Measurements from ENCODE around the gene KIAA1328.

The KIAA1328 gene

DNA sequence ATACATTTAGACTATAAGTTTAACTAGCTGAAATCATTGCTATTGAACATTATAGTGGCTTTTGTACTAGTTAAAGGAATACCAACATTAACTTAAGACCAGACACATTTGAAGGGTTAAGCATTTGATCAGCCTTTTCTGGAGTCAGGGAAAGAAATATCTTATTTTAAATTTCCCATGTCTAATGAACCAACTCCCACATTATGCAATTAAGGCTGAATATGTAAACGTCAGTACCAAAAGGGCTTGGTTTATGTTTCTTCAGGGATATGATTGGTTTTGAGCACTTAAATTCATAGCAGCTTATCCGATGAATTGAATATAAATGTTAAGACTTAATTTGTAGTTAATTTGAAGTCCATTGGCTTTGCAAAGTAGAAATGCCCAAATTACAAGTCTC lies 344.5 kb downstream of the KIAA1328 start:
- Histone ChIP-seq H3K36me3 (ENCODE audit: control insufficient read depth, insufficient read depth, low read length) (no peaks in the 10 kb centered on the region), H3K4me1 (ENCODE audit: control insufficient read depth, insufficient read depth, low read length) (no peaks in the 10 kb centered on the region), H3K4me3 (ENCODE audit: low read length) (no peak overlapping the region)

DNA sequence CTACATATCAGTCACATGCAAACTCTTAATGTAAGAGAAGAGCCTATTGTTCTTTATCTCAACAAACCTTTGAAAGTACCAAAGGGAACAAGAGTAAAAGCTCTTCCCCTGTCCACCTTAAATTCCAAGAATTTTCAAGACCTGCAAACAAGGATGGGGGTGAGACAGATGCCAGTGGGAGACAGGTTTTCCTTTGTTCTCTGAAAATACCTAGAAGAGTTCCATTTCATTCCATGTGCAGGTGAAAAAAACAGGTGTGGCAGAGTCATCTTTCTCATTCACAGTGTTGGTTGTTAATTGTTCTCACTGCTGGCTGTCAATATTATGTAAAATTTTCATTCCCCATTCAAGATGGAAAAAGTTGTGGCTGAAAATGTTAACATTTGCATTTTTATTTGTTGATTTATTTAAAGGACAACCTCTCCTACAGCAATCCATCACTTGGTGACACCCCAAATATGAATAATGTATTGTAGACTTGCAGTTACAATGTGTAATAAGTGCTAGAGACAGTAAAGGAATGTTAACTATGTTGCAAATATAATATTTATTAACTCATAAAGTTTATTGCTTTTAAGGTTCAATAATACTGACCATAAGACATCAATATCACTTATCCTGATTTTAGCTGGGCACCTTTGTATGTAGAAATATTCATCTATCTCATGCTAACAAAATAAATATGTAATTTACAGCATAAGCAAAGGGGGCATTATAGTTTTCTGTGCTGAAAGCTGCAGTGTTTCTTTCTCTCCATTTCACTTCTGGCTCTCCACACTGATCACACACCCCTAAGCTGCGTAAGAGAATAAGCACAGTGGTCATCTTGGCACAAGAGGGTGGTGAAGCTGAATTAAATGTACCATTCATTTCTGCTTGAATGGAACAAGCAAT lies 347.0 kb downstream of the KIAA1328 start:
- H3K4me1 ChIP-seq (ENCODE audit: control insufficient read depth, insufficient read depth, low read length), result no peaks in the 10 kb centered on the region
- no peak overlapping the region for H3K27ac ChIP-seq (ENCODE audit: low read depth, low read length)
- no peaks in the 10 kb centered on the region for H3K27me3 ChIP-seq (ENCODE audit: control insufficient read depth, insufficient read depth, low read length)
- H3K9ac ChIP-seq (ENCODE audit: low read length), result no peak overlapping the region
- H3K36me3 ChIP-seq (ENCODE audit: control insufficient read depth, insufficient read depth, low read length), result no peaks in the 10 kb centered on the region
- no peak overlapping the region for H3K4me3 ChIP-seq (ENCODE audit: low read length)

More for the DNA sequence above, 344.5 kb downstream of the KIAA1328 start:
- H3K27ac ChIP-seq (ENCODE audit: low read depth, low read length), result no peak overlapping the region
- no peak overlapping the region for H3K9ac ChIP-seq (ENCODE audit: low read length)
- H3K27me3 ChIP-seq (ENCODE audit: control insufficient read depth, insufficient read depth, low read length), result no peaks in the 10 kb centered on the region

DNA sequence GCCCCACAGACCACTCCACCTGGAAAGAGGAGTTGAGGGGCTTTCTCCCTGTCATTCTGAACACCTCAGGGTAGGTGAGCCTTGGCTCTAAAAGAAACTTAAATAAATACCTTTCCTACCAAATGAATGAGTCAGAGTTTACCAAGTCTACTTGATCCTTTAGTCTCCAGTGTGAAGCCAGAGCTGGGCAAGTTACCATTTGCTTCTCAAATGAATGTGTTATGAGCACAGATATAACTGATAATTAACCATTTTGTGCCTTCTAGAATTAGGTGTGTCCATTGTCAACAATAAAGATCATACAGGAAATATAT lies 347.7 kb downstream of the KIAA1328 start:
- no peak overlapping the region for H3K4me3 ChIP-seq (ENCODE audit: low read length)
- H3K9ac ChIP-seq (ENCODE audit: low read length), result no peak overlapping the region
- no peaks in the 10 kb centered on the region for H3K4me1 ChIP-seq (ENCODE audit: control insufficient read depth, insufficient read depth, low read length)
- no peaks in the 10 kb centered on the region for H3K27me3 ChIP-seq (ENCODE audit: control insufficient read depth, insufficient read depth, low read length)
- H3K36me3 ChIP-seq (ENCODE audit: control insufficient read depth, insufficient read depth, low read length), result no peaks in the 10 kb centered on the region
- H3K27ac ChIP-seq (ENCODE audit: low read depth, low read length), result no peak overlapping the region

DNA sequence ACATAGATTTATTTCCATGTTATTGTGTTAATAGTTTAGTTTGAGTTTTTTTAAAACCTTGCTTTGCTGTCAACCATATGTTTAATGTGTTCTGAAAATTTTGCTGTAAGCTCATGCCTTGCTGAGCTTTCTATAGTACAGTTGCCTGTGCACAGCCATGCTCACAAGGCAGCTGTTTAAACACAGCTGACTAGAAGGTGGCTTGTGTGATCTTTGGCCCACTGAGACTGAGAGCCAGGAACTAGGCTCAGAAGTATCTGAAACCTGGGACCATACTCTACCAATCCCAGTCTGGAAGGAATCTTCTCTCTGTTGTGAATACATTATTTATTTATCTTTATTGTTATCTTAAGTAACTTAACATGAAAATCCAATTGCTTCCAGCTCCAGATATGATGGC lies 350.5 kb downstream of the KIAA1328 start:
- H3K27ac ChIP-seq (ENCODE audit: low read depth, low read length), result no peak overlapping the region
- no peak overlapping the region for H3K9ac ChIP-seq (ENCODE audit: low read length)
- no peaks in the 10 kb centered on the region for H3K4me1 ChIP-seq (ENCODE audit: control insufficient read depth, insufficient read depth, low read length)
- no peaks in the 10 kb centered on the region for H3K27me3 ChIP-seq (ENCODE audit: control insufficient read depth, insufficient read depth, low read length)
- no peak overlapping the region for H3K4me3 ChIP-seq (ENCODE audit: low read length)
- no peaks in the 10 kb centered on the region for H3K36me3 ChIP-seq (ENCODE audit: control insufficient read depth, insufficient read depth, low read length)

DNA sequence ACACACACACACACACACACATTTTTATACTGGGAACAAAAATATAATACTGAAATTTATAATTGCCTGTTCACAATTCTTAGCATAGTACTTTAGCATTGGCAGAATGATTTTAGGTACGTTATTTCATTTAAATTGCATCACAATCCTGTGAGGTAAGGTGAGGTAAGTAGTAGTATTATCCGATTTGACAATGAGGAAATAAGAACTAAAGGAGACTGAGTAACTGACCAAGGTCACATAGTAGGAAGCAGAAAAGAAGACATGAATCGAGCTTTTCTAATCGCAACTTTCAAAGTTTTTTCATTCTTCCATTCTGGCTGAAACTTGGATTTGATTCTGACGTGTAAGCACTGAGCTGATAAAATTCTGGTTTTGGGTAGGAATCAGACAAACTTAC lies 351.2 kb downstream of the KIAA1328 start:
- Histone ChIP-seq H3K4me1 (ENCODE audit: control insufficient read depth, insufficient read depth, low read length) (no peaks in the 10 kb centered on the region), H3K27ac (ENCODE audit: low read depth, low read length) (no peak overlapping the region), H3K9ac (ENCODE audit: low read length) (no peak overlapping the region), H3K4me3 (ENCODE audit: low read length) (no peak overlapping the region), H3K36me3 (ENCODE audit: control insufficient read depth, insufficient read depth, low read length) (no peaks in the 10 kb centered on the region), H3K27me3 (ENCODE audit: control insufficient read depth, insufficient read depth, low read length) (no peaks in the 10 kb centered on the region)

DNA sequence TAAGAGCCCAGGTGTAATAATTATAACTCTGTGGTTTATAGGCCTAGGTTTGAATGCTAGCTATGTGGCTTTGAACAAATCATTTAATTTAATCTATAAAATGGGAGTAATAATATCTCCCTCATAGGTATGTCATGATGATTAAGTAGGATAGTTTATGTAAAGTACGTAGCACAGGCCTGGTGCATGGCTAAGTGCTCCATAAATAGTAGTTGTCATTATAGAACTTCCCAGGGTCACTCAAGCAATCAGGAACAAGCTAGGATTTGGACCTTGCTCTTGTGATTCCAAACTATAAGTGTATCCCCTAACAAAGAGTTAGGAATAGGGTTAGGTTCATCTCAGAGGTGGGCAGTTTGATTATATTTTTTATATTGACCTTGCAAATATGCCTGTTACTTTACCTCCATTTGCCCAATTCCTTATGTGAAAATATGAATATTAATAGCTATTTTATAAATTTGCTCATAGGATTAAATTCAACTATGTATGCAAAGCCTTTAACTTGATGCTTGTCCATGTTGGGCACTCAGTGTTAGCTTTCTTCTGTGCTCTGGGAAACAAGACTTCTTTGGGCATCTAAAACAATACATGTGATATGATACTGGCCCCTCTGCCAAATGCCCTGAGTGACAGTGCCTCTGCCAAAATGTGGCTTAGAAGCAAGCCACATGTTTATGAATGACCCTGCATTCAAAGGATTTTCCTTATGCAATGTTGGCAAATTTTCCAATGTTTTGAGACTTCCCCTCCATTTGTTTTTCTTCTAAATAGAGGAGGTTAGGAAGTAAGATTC lies 353.6 kb downstream of the KIAA1328 start:
- Histone ChIP-seq H3K27ac (ENCODE audit: low read depth, low read length) (no peak overlapping the region), H3K9ac (ENCODE audit: low read length) (no peak overlapping the region), H3K4me1 (ENCODE audit: control insufficient read depth, insufficient read depth, low read length) (no peaks in the 10 kb centered on the region), H3K27me3 (ENCODE audit: control insufficient read depth, insufficient read depth, low read length) (no peaks in the 10 kb centered on the region), H3K36me3 (ENCODE audit: control insufficient read depth, insufficient read depth, low read length) (no peaks in the 10 kb centered on the region), H3K4me3 (ENCODE audit: low read length) (no peak overlapping the region)

DNA sequence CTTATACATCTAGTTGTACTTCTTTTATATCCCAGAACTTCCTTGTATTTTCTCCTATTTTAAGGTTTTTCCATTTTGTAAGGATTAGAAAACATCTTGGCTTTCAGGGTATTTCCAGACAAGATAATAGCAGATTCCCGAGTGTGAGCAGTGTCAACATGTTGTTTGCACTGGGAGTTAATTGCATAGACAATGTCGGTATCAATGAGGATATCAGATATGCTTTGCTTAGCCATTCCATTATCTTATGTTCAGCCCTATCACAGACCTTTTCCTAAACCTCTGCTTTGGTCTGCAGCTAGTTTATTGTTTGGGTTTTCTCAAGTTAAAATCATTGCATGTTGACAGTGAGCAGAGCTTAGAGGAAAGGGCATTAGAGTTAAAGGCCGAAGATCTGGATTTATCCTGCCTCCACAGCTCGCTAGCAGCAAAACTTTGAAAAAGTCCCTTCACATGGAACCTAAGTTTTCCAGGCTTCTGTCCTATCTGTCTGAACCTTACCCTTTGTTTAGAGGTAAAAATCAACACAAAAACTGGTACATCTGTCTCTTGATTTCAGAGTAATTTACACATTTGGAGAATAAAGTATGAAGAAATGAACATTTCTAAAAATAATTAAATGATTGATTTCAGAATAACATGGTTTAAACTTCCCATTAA lies 355.4 kb downstream of the KIAA1328 start:
- Histone ChIP-seq H3K36me3 (ENCODE audit: control insufficient read depth, insufficient read depth, low read length) (no peaks in the 10 kb centered on the region), H3K27me3 (ENCODE audit: control insufficient read depth, insufficient read depth, low read length) (no peaks in the 10 kb centered on the region), H3K27ac (ENCODE audit: low read depth, low read length) (no peak overlapping the region), H3K4me3 (ENCODE audit: low read length) (no peak overlapping the region), H3K9ac (ENCODE audit: low read length) (no peak overlapping the region), H3K4me1 (ENCODE audit: control insufficient read depth, insufficient read depth, low read length) (no peaks in the 10 kb centered on the region)

DNA sequence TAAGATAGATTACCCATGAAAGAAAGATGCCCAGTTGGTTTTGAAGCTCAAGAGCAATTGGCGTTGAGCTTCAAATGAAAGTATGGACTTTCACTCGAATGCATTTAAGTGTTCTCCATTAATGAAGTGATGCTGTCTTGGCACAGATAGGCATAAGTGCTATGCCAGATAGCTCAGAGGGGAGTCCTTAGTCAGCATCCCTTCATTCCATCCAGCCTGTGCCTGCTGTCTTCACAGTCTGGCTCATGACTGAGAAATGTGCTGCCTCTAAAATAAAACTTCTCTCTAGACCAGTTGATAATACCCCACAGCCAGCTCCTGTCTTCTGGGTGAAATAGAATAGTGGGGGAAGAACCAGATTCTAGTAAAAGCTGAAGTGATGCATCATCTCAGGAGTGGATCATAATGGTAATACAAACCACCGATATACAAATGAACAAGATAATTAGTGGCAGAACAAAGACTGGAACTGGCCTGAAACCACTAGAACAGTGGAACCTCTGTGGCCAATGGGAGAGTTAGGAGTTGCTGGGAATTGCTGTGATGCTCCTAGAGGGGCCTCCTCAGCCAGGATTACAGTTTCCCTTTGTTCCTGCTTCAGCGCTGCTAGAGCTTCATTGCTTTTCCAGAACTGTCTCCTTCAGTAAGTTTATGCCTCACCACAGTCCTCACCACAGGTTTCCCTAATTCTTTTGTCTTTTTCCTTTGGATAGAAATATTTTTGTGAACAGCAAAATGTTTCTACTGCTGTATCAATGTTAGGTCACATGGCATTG lies 359.3 kb downstream of the KIAA1328 start:
- H3K27ac ChIP-seq (ENCODE audit: low read depth, low read length), result no peak overlapping the region
- H3K4me1 ChIP-seq (ENCODE audit: control insufficient read depth, insufficient read depth, low read length), result no peaks in the 10 kb centered on the region
- no peaks in the 10 kb centered on the region for H3K27me3 ChIP-seq (ENCODE audit: control insufficient read depth, insufficient read depth, low read length)
- H3K36me3 ChIP-seq (ENCODE audit: control insufficient read depth, insufficient read depth, low read length), result no peaks in the 10 kb centered on the region
- no peak overlapping the region for H3K4me3 ChIP-seq (ENCODE audit: low read length)
- H3K9ac ChIP-seq (ENCODE audit: low read length), result no peak overlapping the region

DNA sequence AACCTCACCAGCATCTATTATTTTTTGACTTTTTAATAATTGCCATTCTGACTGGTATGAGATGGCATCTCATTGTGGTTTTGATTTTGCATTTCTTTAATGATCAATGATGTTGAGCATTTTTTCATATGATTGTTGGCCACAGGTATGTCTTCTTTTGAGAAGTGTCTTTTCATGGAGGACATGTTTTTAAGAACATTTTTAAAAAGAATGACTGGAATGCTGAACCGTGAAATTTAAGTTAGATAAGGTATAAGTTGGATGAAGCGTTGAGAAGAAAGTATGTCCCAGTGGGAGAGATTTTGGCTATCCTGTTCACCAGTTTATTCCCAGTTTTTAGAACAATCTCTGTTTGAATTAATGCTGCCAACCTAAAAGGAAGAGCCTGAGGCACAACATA lies 370.8 kb downstream of the KIAA1328 start:
- Histone ChIP-seq H3K4me1 (ENCODE audit: control insufficient read depth, insufficient read depth, low read length) (no peaks in the 10 kb centered on the region), H3K4me3 (ENCODE audit: low read length) (no peak overlapping the region), H3K9ac (ENCODE audit: low read length) (no peak overlapping the region), H3K36me3 (ENCODE audit: control insufficient read depth, insufficient read depth, low read length) (no peaks in the 10 kb centered on the region), H3K27ac (ENCODE audit: low read depth, low read length) (no peak overlapping the region), H3K27me3 (ENCODE audit: control insufficient read depth, insufficient read depth, low read length) (no peaks in the 10 kb centered on the region)

DNA sequence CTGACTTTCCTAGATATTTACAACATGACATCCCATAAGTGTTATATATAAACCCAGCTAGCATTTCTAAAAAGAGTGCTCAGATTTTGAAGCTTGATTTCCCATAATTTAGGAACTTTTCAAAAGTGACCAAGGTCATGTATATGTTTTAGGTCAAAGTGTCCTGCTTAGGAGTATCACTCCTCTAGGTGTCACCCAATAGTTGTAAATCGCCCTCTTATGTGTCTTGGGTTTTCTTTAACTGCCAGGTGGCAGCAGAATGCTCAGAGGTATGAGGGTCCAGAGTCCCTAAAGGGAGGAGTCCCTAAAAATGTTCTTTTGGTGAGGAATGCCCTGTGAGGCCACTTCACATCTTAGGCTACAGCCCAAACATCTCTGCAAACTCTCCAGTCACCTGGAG lies 378.4 kb downstream of the KIAA1328 start:
- Histone ChIP-seq H3K27me3 (ENCODE audit: control insufficient read depth, insufficient read depth, low read length) (no peaks in the 10 kb centered on the region), H3K4me1 (ENCODE audit: control insufficient read depth, insufficient read depth, low read length) (no peaks in the 10 kb centered on the region), H3K4me3 (ENCODE audit: low read length) (no peak overlapping the region), H3K9ac (ENCODE audit: low read length) (no peak overlapping the region), H3K27ac (ENCODE audit: low read depth, low read length) (no peak overlapping the region), H3K36me3 (ENCODE audit: control insufficient read depth, insufficient read depth, low read length) (no peaks in the 10 kb centered on the region)

DNA sequence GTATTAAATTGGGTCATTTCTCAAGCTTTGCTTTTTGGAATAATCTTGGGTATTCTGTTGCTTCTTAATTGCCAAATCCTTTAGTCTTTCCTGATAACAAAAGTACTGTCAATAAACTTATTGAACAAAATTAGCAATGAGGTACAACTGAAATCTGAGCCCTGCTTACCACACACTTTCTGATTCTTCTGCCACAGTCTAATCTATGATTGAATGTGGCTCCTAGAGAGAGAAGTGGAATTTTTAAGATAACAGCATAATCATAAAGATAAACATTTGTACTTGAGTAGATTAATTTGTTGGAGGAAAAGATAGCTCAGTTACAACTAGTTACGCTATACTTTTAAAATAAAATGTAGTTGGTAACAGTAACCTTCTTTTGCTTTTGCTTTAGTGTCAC lies 381.9 kb downstream of the KIAA1328 start:
- H3K4me1 ChIP-seq (ENCODE audit: control insufficient read depth, insufficient read depth, low read length), result no peaks in the 10 kb centered on the region
- H3K27ac ChIP-seq (ENCODE audit: low read depth, low read length), result no peak overlapping the region
- no peaks in the 10 kb centered on the region for H3K27me3 ChIP-seq (ENCODE audit: control insufficient read depth, insufficient read depth, low read length)
- no peaks in the 10 kb centered on the region for H3K36me3 ChIP-seq (ENCODE audit: control insufficient read depth, insufficient read depth, low read length)
- H3K9ac ChIP-seq (ENCODE audit: low read length), result no peak overlapping the region
- H3K4me3 ChIP-seq (ENCODE audit: low read length), result no peak overlapping the region

DNA sequence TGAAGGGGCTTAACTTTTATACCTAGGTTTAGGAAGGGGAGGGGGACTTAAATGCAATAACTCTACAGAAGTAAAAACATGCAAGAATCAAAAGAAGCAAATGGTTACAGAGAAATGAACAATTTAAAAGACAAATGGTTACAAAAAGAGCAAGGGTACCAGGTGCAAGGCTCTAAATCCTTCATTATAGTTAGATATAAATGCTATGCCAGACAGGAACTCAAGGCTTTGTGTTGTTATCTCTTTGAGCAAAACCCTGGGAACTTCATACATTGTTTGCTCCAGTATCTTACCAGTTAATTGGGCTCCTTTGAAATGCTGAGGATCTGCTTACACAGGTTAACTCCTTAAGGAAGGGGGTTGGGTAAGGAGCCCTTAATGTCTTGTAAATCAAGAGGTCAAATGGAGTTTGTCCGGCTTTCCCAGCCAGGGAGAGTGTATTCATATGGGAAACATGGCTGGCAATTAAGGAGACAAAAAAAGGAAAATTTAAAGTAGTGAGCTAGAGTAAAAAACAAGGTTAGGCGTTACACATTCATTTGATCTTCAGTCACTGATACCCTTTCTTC lies 389.2 kb downstream of the KIAA1328 start:
- no peaks in the 10 kb centered on the region for H3K4me1 ChIP-seq (ENCODE audit: control insufficient read depth, insufficient read depth, low read length)
- H3K27me3 ChIP-seq (ENCODE audit: control insufficient read depth, insufficient read depth, low read length), result no peaks in the 10 kb centered on the region
- no peak overlapping the region for H3K4me3 ChIP-seq (ENCODE audit: low read length)
- no peaks in the 10 kb centered on the region for H3K36me3 ChIP-seq (ENCODE audit: control insufficient read depth, insufficient read depth, low read length)
- H3K27ac ChIP-seq (ENCODE audit: low read depth, low read length), result no peak overlapping the region
- no peak overlapping the region for H3K9ac ChIP-seq (ENCODE audit: low read length)
